Kidney epithelial cell (primary cell): ENCODE results near the gene ADAP2. TPM values are rescaled to one million over a fixed set of nuclear protein-coding genes. Genes with fewer than 3 reads are reported as not detected.

Experiments used
- DNase-seq: peaks from one replicate; pipeline ENCODE4 v3.0.0-alpha.2; 2010; ENCODE audit warnings: low read depth
- H3K27me3 ChIP-seq: 2 replicates; pipeline ENCODE4 v1.6.0; 2011; ENCODE audit warnings: low read length; ENCODE audit not compliant: control insufficient read depth, insufficient read depth
- H3K36me3 ChIP-seq: 2 replicates; pipeline ENCODE4 v1.5.1; 2011; ENCODE audit warnings: low read length; ENCODE audit not compliant: control insufficient read depth, insufficient read depth
- H3K4me3 ChIP-seq: 2 replicates; pipeline ENCODE4 v1.5.1; 2011; ENCODE audit warnings: low read depth, mild to moderate bottlenecking, control low read depth, low read length
- CTCF ChIP-seq: IDR thresholded peaks from 2 replicates; pipeline ENCODE4 v1.5.1; 2011; ENCODE audit warnings: mild to moderate bottlenecking, moderate library complexity, low read length, control low read depth, inconsistent platforms; ENCODE audit not compliant: insufficient read depth, poor library complexity, severe bottlenecking
- total RNA-seq: library from RNA; depleted of rRNA; stranded (reverse); fragments of >200 nt; gene quantifications from 2 replicates; pipeline ENCODE4 v1.2.3, GENCODE V29; 2015

The ADAP2 gene
- total RNA-seq, 1 donor from 2014 or later: 10.0 TPM

DNA sequence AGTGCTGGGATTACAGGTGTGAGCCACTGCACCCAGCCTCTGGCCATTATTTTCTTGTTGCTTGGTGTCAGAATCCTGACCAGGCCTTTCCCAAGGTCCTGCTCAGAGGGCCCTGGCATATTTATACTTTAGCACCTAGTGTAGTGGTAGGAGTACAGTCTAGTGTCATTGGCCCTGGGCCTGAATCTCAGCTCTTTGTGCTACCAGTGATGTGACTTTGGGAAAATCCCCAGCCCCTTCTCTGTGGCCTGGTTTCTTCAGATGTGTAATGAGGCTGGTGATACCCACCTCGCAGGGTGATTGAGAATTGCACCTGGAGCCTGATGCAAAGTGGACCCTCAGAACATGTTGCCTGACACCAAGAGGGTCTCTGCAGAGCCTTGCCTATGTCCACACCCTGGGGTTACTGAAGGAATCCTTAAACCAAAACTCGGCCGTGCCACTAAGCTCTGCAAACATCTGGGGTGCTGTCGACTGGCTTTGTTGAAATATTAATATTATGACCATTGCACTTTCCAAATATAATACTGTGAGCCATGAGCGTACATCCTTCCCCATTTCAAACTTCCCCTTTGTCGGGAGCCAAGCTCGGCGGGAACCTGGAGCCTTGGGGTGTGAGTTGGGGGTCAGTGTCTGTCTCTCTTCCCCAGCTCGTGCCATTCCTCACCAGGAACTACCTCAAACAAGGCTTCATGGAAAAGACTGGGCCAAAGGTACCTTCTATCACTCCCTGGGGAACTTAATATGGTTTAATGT lies 31.1 kb downstream of the ADAP2 start:
- Histone ChIP-seq H3K4me3 (no peak overlapping the region), H3K36me3 (no peaks in the 10 kb centered on the region), H3K27me3 (no peaks in the 10 kb centered on the region)
- DNase-seq: no peak
- TF ChIP-seq CTCF: no peak

DNA sequence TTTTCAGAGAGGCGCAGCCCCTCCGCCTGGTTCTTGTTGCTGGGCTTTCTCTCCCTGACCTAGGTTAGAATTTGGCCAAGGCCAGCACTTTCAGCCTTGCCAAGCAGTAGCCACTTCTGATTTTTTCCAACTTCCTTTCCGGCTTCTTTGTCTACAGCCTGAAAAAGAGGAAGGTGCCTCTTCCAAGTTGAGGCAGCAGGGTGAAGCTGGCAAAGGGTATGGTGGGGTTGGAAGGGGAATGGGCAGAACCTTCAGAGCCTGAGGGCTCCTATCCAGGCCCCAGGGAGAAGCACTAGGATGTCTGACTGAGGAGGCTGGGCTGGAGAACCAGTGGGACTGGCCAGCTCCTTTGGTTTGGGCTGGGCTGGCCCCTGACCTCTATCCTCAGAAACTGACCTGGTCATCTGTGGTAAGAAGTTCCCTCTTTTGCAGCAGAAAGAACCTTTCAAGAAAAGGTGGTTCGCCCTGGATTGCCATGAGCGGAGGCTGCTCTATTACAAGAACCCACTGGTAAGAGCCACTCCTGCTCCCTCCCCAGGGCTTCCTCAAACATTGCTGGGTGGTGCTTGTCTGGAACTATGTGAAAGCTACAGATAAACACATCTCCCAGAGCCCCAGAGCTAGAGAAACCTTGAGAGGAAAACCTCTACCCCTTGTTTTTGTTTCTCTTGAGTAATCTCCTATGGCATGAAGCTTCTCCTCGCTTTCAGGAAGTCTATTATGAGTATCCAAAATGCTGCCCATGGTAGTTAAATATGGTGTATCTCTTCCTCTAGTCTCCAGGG lies 32.5 kb downstream of the ADAP2 start:
- no peak overlapping the region for H3K4me3 ChIP-seq
- no peak for TF ChIP-seq CTCF
- DNase-seq: no peak
- H3K36me3 ChIP-seq: no peaks in the 10 kb centered on the region
- H3K27me3 ChIP-seq: no peaks in the 10 kb centered on the region

- no peak overlapping the region for H3K4me3 ChIP-seq
- no peaks in the 10 kb centered on the region for H3K36me3 ChIP-seq
- H3K27me3 ChIP-seq: no peaks in the 10 kb centered on the region
- no peak for DNase-seq
- no peak for TF ChIP-seq CTCF
Observed at GRCh38 chr17:30956764-30957374, 35.1 kb downstream of the ADAP2 start.

GRCh38 chr17:30957741-30958140 lies 36.0 kb downstream of the ADAP2 start:
- no peak for DNase-seq
- H3K27me3 ChIP-seq: no peaks in the 10 kb centered on the region
- H3K4me3 ChIP-seq: no peak overlapping the region
- H3K36me3 ChIP-seq: no peaks in the 10 kb centered on the region
- TF ChIP-seq CTCF: no peak

DNA sequence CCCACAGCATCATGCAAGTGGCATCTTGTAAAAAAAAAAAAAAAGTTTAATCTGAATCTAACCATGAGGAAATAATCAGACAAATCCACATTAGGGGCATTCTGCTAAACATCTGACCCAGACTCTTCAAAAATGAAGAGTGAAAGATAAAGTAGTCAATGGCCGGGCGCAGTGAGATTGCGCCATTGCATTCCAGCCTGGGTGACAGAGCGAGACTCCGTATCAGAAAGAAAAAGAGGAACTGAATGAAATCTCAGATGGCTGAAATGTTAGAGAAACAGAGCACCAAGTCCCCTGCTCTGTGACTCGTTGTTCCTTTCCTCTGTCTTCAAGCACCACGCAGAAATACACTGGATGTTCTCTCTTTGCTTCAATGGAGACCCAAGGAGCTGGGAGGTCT lies 36.4 kb downstream of the ADAP2 start:
- Histone ChIP-seq H3K4me3 (no peak overlapping the region), H3K36me3 (no peaks in the 10 kb centered on the region), H3K27me3 (no peaks in the 10 kb centered on the region)
- no peak for DNase-seq
- no peak for TF ChIP-seq CTCF
